Astrocyte (in vitro differentiated cells and primary cell): ENCODE results near the gene BMPR1A. TPM values are rescaled to one million over a fixed set of nuclear protein-coding genes. Genes with fewer than 3 reads are reported as not detected.

Experiments
- DNase-seq: peaks from one replicate; pipeline ENCODE4 v3.0.0-alpha.2; 2010; ENCODE audit warnings: low read depth
- FAIRE-seq: peaks from 2 replicates; lab custom pipeline; 2011; peaks lifted over from hg19 to GRCh38; lab: Jason Lieb, UNC
- H2AFZ ChIP-seq: 2 replicates; pipeline ENCODE4 v1.6.0; 2012; ENCODE audit warnings: low read depth, low read length, inconsistent platforms
- H3K27ac ChIP-seq: 2 replicates; pipeline ENCODE4 v1.5.1; 2011; ENCODE audit warnings: low read depth, low read length, inconsistent platforms
- H3K27me3 ChIP-seq: 2 replicates; pipeline ENCODE4 v1.6.0; 2011; ENCODE audit warnings: low read length, inconsistent platforms; ENCODE audit not compliant: insufficient read depth
- H3K36me3 ChIP-seq: 2 replicates; pipeline ENCODE4 v1.5.1; 2011; ENCODE audit warnings: low read length, inconsistent platforms; ENCODE audit not compliant: insufficient read depth
- H3K4me1 ChIP-seq: 2 replicates; pipeline ENCODE4 v1.5.1; 2011; ENCODE audit warnings: low read length, inconsistent platforms; ENCODE audit not compliant: insufficient read depth
- H3K4me2 ChIP-seq: 2 replicates; pipeline ENCODE4 v1.6.0; 2012; ENCODE audit warnings: low read length, inconsistent platforms
- H3K4me3 ChIP-seq: 2 replicates; pipeline ENCODE4 v1.5.1; 2011; ENCODE audit warnings: low read depth, mild to moderate bottlenecking, low read length, inconsistent platforms; ENCODE audit not compliant: insufficient read depth
- H3K79me2 ChIP-seq: 2 replicates; pipeline ENCODE4 v1.6.0; 2012; ENCODE audit warnings: mild to moderate bottlenecking, low read length, inconsistent platforms; ENCODE audit not compliant: insufficient read depth
- H3K9ac ChIP-seq: 2 replicates; pipeline ENCODE4 v1.6.0; 2012; ENCODE audit warnings: mild to moderate bottlenecking, low read length, inconsistent platforms
- H3K9me3 ChIP-seq: 2 replicates; pipeline ENCODE4 v1.5.1; 2012; ENCODE audit warnings: low read depth, mild to moderate bottlenecking, low read length, inconsistent platforms; ENCODE audit not compliant: insufficient read depth
- H4K20me1 ChIP-seq: 2 replicates; pipeline ENCODE4 v1.6.0; 2012; ENCODE audit warnings: low read length, inconsistent platforms; ENCODE audit not compliant: insufficient read depth
- H3K27ac Mint-ChIP-seq: one replicate; pipeline ENCODE4 v1.8.0; 2021; ENCODE audit warnings: mild to moderate bottlenecking, mixed read lengths; ENCODE audit not compliant: unreplicated experiment
- H3K27me3 Mint-ChIP-seq: one replicate; pipeline ENCODE4 v1.8.0; 2021; ENCODE audit warnings: low read depth, mixed read lengths; ENCODE audit not compliant: unreplicated experiment
- H3K36me3 Mint-ChIP-seq: one replicate; pipeline ENCODE4 v1.8.0; 2021; ENCODE audit warnings: low read depth, mixed read lengths; ENCODE audit not compliant: unreplicated experiment
- H3K4me1 Mint-ChIP-seq: one replicate; pipeline ENCODE4 v1.8.0; 2021; ENCODE audit warnings: low read depth, mixed read lengths; ENCODE audit not compliant: unreplicated experiment
- H3K4me3 Mint-ChIP-seq: one replicate; pipeline ENCODE4 v1.8.0; 2021; ENCODE audit warnings: mild to moderate bottlenecking, moderate library complexity, mixed read lengths; ENCODE audit not compliant: unreplicated experiment
- H3K9me3 Mint-ChIP-seq: one replicate; pipeline ENCODE4 v1.8.0; 2021; ENCODE audit warnings: mild to moderate bottlenecking, mixed read lengths; ENCODE audit not compliant: unreplicated experiment
- EZH2 ChIP-seq: IDR thresholded peaks from 2 replicates; pipeline ENCODE4 v1.6.1; 2012; ENCODE audit warnings: mild to moderate bottlenecking, low read length, inconsistent platforms; ENCODE audit not compliant: insufficient read depth
- total RNA-seq: library from RNA; stranded (reverse); gene quantifications from 2 replicates; pipeline ENCODE4 v1.2.1, GENCODE V29; 2021
- TF ChIP-seq, protein P1 (sequence below): IDR thresholded peaks from 2 replicates; pipeline ENCODE4 v1.5.1; 2011; ENCODE audit warnings: low read depth, mild to moderate bottlenecking, inconsistent platforms, low read length, moderate library complexity; ENCODE audit not compliant: insufficient read depth

Gene BMPR1A
- total RNA-seq, 1 donor from 2014 or later = 52.2 TPM

DNA sequence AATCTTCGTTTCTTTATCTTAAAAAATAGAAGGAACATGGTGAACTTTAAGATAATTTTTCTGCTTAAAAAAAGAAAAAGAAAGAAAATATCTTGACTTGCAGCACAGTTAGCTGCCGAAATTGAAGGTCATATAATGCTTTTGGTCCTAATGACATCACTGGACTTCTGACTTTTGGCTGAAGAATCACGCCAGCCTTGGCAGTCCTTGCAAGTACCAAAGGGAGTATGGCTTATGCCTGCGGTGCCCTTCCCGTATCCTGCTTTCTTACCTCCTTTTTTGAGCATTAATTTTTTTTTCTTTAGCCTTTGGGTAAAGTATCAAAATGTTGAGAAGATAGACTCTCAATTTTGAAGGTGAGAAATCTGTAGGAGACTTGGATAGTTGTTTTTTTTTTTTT is 7.0 kb downstream of the BMPR1A start:
- Mint-ChIP-seq H3K27ac (no peak overlapping the region), H3K27me3 (no peaks in the 10 kb centered on the region), H3K4me3 (no peak overlapping the region), H3K4me1 (peaks cover 15% of the 10 kb centered on the region), H3K9me3 (no peaks in the 10 kb centered on the region), H3K36me3 (no peaks in the 10 kb centered on the region)
- Histone ChIP-seq H4K20me1 (peaks cover 85% of the 10 kb centered on the region), H3K4me3 (no peak overlapping the region), H3K79me2 (peaks cover 98% of the 10 kb centered on the region), H3K27ac (no peak overlapping the region), H3K4me2 (no peak overlapping the region), H2AFZ (no peak overlapping the region), H3K27me3 (no peaks in the 10 kb centered on the region), H3K9ac (no peak overlapping the region), H3K9me3 (no peaks in the 10 kb centered on the region), H3K36me3 (no peaks in the 10 kb centered on the region), H3K4me1 (no peaks in the 10 kb centered on the region)
- FAIRE-seq (no peak), DNase-seq (no peak)
- TF ChIP-seq EZH2 = no peak
- TF ChIP-seq, protein P1, sequence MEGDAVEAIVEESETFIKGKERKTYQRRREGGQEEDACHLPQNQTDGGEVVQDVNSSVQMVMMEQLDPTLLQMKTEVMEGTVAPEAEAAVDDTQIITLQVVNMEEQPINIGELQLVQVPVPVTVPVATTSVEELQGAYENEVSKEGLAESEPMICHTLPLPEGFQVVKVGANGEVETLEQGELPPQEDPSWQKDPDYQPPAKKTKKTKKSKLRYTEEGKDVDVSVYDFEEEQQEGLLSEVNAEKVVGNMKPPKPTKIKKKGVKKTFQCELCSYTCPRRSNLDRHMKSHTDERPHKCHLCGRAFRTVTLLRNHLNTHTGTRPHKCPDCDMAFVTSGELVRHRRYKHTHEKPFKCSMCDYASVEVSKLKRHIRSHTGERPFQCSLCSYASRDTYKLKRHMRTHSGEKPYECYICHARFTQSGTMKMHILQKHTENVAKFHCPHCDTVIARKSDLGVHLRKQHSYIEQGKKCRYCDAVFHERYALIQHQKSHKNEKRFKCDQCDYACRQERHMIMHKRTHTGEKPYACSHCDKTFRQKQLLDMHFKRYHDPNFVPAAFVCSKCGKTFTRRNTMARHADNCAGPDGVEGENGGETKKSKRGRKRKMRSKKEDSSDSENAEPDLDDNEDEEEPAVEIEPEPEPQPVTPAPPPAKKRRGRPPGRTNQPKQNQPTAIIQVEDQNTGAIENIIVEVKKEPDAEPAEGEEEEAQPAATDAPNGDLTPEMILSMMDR = no peak

DNA sequence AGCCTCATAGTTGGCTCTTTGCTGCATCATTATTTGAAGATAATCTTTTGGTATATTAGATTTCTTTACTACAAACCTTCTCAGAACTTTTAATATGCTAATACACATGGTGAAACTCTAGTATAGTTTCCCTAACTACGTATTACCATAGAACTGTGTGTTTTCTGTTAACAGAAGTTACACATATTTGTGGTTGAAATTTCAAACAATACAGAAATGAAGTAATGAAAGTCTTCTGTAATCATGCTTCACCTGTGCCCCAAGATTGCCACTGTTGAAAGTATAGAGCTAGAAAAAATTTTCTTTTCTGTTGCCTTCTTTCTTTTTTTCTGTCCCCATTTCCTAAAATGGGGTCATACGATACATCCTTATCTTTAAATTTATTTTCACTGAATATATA is 9.1 kb downstream of the BMPR1A start:
- Mint-ChIP-seq H3K9me3 (no peaks in the 10 kb centered on the region), H3K4me1 (peaks cover 13% of the 10 kb centered on the region), H3K27me3 (no peaks in the 10 kb centered on the region), H3K4me3 (no peak overlapping the region), H3K27ac (no peak overlapping the region), H3K36me3 (no peaks in the 10 kb centered on the region)
- no peak overlapping the region for H3K4me2 ChIP-seq
- no peak overlapping the region for H3K4me3 ChIP-seq
- peaks cover 98% of the 10 kb centered on the region for H3K79me2 ChIP-seq
- TF ChIP-seq EZH2 = no peak
- TF ChIP-seq, protein P1 = no peak
- DNase-seq (no peak), FAIRE-seq (no peak)
- H2AFZ ChIP-seq = no peak overlapping the region
- H3K9me3 ChIP-seq = no peaks in the 10 kb centered on the region
- no peak overlapping the region for H3K27ac ChIP-seq
- H4K20me1 ChIP-seq = peaks cover 89% of the 10 kb centered on the region
- no peaks in the 10 kb centered on the region for H3K36me3 ChIP-seq
- H3K27me3 ChIP-seq = no peaks in the 10 kb centered on the region
- no peaks in the 10 kb centered on the region for H3K4me1 ChIP-seq
- no peak overlapping the region for H3K9ac ChIP-seq

DNA sequence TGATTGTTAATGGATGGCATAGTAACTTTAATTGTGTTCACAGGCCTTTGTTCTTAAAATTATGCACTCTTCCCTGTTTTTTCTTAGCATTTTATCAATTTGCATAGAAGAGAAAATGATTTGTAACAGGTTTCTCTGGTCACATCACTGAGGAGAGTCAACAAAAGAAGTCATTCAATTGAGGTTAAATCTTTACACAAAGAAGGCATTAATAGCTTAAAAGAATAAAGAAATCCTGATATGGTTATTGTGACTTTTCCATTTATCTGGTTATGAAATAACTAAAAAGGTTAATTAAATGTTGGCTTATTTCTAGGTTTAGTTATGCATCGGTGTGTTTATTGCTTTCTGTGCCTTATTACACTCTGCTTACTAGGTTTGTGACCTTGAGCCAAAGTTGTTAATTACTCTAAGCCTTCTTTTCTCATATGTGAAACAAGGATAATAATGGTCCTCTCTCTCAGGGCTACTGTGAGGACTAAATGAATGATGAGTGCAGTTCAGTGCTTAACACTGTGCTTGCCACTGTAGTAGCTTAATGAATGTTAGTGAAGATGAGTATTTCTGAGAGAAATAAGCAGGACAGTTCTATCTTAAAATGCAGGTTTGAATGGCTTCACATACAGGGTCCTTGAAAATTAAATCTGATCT is 12.1 kb downstream of the BMPR1A start:
- Mint-ChIP-seq H3K9me3 (no peaks in the 10 kb centered on the region), H3K4me3 (no peak overlapping the region), H3K36me3 (no peaks in the 10 kb centered on the region), H3K27me3 (no peaks in the 10 kb centered on the region), H3K4me1 (peaks cover 14% of the 10 kb centered on the region), H3K27ac (no peak overlapping the region)
- Histone ChIP-seq H3K4me2 (no peak overlapping the region), H3K9me3 (no peaks in the 10 kb centered on the region), H3K4me1 (no peaks in the 10 kb centered on the region), H2AFZ (no peak overlapping the region), H3K27me3 (no peaks in the 10 kb centered on the region), H4K20me1 (peaks cover 82% of the 10 kb centered on the region), H3K27ac (no peak overlapping the region), H3K9ac (no peak overlapping the region), H3K79me2 (peaks cover 91% of the 10 kb centered on the region), H3K36me3 (no peaks in the 10 kb centered on the region), H3K4me3 (no peak overlapping the region)
- TF ChIP-seq EZH2 = no peak
- TF ChIP-seq, protein P1 = no peak
- FAIRE-seq (no peak), DNase-seq (no peak)
